ENCODE data around the gene JAZF1. TPM values are rescaled to one million over a fixed set of nuclear protein-coding genes. Genes with fewer than 3 reads are reported as not detected.

Gene JAZF1
- total RNA-seq, 4 donors from 2014 or later, result 12.7 to 19.2 (median 14.7) TPM

DNA sequence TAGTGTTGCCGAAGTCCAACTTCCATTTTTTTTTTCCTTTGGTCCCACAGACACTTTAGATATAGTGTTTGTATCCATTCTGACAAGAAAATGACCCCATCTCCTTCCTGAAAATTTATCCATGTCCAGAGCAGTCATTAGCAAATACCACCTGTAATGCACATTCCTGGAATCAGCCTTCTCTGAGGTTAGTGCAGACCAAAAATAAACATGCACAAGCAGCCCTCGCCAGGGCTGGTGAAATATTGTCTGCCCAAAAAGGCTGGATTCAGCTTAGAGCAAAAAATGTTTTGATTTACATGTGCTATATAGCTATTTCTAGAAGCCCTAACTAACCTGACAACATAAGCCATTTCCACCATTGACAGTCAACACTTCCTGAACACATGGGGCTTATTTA lies 294.9 kb downstream of the JAZF1 start:
- Histone ChIP-seq H3K36me3 (no peaks in the 10 kb centered on the region), H3K4me1 (no peaks in the 10 kb centered on the region), H3K4me3 (replicated peaks in 1 of 3) (no peak overlapping the region), H3K9me3 (no peaks in the 10 kb centered on the region), H3K27me3 (no peaks in the 10 kb centered on the region), H3K27ac (no peak overlapping the region)
- TF ChIP-seq, protein P1, sequence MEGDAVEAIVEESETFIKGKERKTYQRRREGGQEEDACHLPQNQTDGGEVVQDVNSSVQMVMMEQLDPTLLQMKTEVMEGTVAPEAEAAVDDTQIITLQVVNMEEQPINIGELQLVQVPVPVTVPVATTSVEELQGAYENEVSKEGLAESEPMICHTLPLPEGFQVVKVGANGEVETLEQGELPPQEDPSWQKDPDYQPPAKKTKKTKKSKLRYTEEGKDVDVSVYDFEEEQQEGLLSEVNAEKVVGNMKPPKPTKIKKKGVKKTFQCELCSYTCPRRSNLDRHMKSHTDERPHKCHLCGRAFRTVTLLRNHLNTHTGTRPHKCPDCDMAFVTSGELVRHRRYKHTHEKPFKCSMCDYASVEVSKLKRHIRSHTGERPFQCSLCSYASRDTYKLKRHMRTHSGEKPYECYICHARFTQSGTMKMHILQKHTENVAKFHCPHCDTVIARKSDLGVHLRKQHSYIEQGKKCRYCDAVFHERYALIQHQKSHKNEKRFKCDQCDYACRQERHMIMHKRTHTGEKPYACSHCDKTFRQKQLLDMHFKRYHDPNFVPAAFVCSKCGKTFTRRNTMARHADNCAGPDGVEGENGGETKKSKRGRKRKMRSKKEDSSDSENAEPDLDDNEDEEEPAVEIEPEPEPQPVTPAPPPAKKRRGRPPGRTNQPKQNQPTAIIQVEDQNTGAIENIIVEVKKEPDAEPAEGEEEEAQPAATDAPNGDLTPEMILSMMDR (IDR thresholded peaks at IDR 0.05), result no peak
- TF ChIP-seq POLR2A (IDR thresholded peaks at IDR 0.05), result no peak
- WGBS, 2 donors, result 86 to 87% methylated on average over 2 of the region's 2 CpGs
- intact Hi-C loops (cut with DNase I), result no loop called here
- DNase-seq, result no peak

- WGBS, 2 donors, result 85 to 87% methylated on average over 4 of the region's 4 CpGs
- H3K27me3 ChIP-seq, result no peaks in the 10 kb centered on the region
- no peaks in the 10 kb centered on the region for H3K9me3 ChIP-seq
- no peak for DNase-seq
- no peak overlapping the region for H3K4me3 ChIP-seq (replicated peaks in 1 of 3)
- TF ChIP-seq, protein P1 (IDR thresholded peaks at IDR 0.05), result no peak
- no peak for TF ChIP-seq POLR2A (IDR thresholded peaks at IDR 0.05)
- H3K36me3 ChIP-seq, result no peaks in the 10 kb centered on the region
- intact Hi-C loops (cut with DNase I), result no loop called here
- H3K27ac ChIP-seq, result no peak overlapping the region
- H3K4me1 ChIP-seq, result no peaks in the 10 kb centered on the region
Observed at GRCh38 chr7:27883696-27884095, 296.9 kb downstream of the JAZF1 start.

- peaks cover 7 to 15% of the 10 kb centered on the region in 2 donors for H3K4me1 ChIP-seq
- no peaks in the 10 kb centered on the region for H3K27me3 ChIP-seq
- intact Hi-C loops (cut with DNase I), result no loop called here
- 86 to 96% methylated on average over 8 of the region's 8 CpGs for WGBS, 2 donors
- no peak overlapping the region for H3K27ac ChIP-seq
- TF ChIP-seq, protein P1 (IDR thresholded peaks at IDR 0.05), result no peak
- TF ChIP-seq POLR2A (IDR thresholded peaks at IDR 0.05), result no peak
- H3K36me3 ChIP-seq, result no peaks in the 10 kb centered on the region
- H3K9me3 ChIP-seq, result no peaks in the 10 kb centered on the region
- no peak overlapping the region for H3K4me3 ChIP-seq (replicated peaks in 1 of 3)
- DNase-seq, result no peak
Observed at GRCh38 chr7:27876756-27877155, 303.8 kb downstream of the JAZF1 start.

GRCh38 chr7:27875832-27876231 lies 304.8 kb downstream of the JAZF1 start:
- no peaks in the 10 kb centered on the region for H3K27me3 ChIP-seq
- DNase-seq, result no peak
- intact Hi-C loops (cut with DNase I), result no loop called here
- H3K36me3 ChIP-seq, result no peaks in the 10 kb centered on the region
- no peak overlapping the region for H3K27ac ChIP-seq
- 95 to 100% methylated on average over 2 of the region's 2 CpGs for WGBS, 2 donors
- no peak overlapping the region for H3K4me3 ChIP-seq (replicated peaks in 1 of 3)
- no peak for TF ChIP-seq POLR2A (IDR thresholded peaks at IDR 0.05)
- TF ChIP-seq, protein P1 (IDR thresholded peaks at IDR 0.05), result no peak
- peaks cover 7 to 15% of the 10 kb centered on the region in 2 donors for H3K4me1 ChIP-seq
- no peaks in the 10 kb centered on the region for H3K9me3 ChIP-seq

GRCh38 chr7:27875061-27875460 lies 305.5 kb downstream of the JAZF1 start:
- WGBS, 2 donors, result 97% methylated on average over 9 of the region's 9 CpGs
- no peaks in the 10 kb centered on the region for H3K36me3 ChIP-seq
- intact Hi-C loops (cut with DNase I), result no loop called here
- no peak for TF ChIP-seq POLR2A (IDR thresholded peaks at IDR 0.05)
- TF ChIP-seq, protein P1 (IDR thresholded peaks at IDR 0.05), result no peak
- H3K4me1 ChIP-seq, result peaks cover 7 to 15% of the 10 kb centered on the region in 2 donors
- no peaks in the 10 kb centered on the region for H3K27me3 ChIP-seq
- H3K9me3 ChIP-seq, result no peaks in the 10 kb centered on the region
- no peak overlapping the region for H3K27ac ChIP-seq
- no peak for DNase-seq
- H3K4me3 ChIP-seq (replicated peaks in 1 of 3), result no peak overlapping the region
